AG04450 (cell line): ENCODE measurements around the gene GALNT9. TPM values are rescaled to one million over a fixed set of nuclear protein-coding genes. Genes with fewer than 3 reads are reported as not detected.

Source experiments
- CTCF ChIA-PET: fragments of 300-600, 350-600 bp; formaldehyde crosslinking; extraction: SDS; loops from one replicate; lab custom pipeline; 2022; ENCODE audit warnings: antibody characterized with exemption, inconsistent platforms; lab: Charles Lee
- POLR2A ChIA-PET: fragments of 350-600 bp; formaldehyde crosslinking; extraction: SDS; loops from one replicate; lab custom pipeline; 2021; ENCODE audit warnings: antibody characterized with exemption, inconsistent platforms; lab: Yijun Ruan, JAX
- DNase-seq: peaks from one replicate; pipeline ENCODE4 v3.0.0-alpha.2; 2011; ENCODE audit warnings: low read depth, low spot score
- H3K27ac ChIP-seq: one replicate; pipeline ENCODE4 v1.5.1; 2012; ENCODE audit warnings: low read depth, low read length, control low read depth
- H3K27me3 ChIP-seq: one replicate; pipeline ENCODE4 v1.6.0; 2012; ENCODE audit warnings: low read length; ENCODE audit not compliant: control insufficient read depth, insufficient read depth
- H3K4me3 ChIP-seq: 2 replicates; pipeline ENCODE4 v1.5.1; 2011; ENCODE audit warnings: mild to moderate bottlenecking, low read depth, low read length, control low read depth
- H3K9me3 ChIP-seq: 2 replicates; pipeline ENCODE4 v1.5.1; 2012; ENCODE audit warnings: low read length; ENCODE audit not compliant: control insufficient read depth, insufficient read depth
- polyA plus RNA-seq: library from polyadenylated mRNA; depleted of rRNA; stranded (reverse); fragments of >200 nt; gene quantifications from 2 replicates; pipeline ENCODE4 v1.2.3, GENCODE V29; 2011
- TF ChIP-seq, protein P1 (sequence below): IDR thresholded peaks from 2 replicates; pipeline ENCODE4 v1.5.1; 2011; ENCODE audit warnings: low read depth, low read length, control low read depth, inconsistent platforms

The GALNT9 gene
- polyA plus RNA-seq, 1 experiment, result not detected

DNA sequence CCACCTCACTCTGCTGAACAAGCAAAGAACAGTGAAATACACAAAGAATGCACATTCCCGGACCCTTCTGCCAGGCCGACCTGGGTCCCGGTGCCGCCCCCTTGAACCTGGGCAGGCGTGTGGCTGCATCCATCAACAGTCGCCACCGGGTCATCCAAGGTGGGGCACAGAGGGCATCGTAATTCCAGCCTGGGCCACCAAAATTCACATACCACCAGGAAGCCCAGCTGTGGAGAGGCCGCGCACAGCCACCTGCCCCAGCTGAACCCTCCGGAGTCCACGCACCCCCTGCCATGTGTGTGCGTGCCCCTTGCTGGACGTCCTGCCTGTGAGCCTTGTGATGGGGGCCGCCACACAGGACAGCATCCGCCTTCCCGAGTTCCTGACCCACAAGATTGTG, 99.5 kb downstream of the GALNT9 start:
- DNase-seq, result no peak
- peaks cover 54% of the 10 kb centered on the region for H3K9me3 ChIP-seq
- TF ChIP-seq, protein P1, sequence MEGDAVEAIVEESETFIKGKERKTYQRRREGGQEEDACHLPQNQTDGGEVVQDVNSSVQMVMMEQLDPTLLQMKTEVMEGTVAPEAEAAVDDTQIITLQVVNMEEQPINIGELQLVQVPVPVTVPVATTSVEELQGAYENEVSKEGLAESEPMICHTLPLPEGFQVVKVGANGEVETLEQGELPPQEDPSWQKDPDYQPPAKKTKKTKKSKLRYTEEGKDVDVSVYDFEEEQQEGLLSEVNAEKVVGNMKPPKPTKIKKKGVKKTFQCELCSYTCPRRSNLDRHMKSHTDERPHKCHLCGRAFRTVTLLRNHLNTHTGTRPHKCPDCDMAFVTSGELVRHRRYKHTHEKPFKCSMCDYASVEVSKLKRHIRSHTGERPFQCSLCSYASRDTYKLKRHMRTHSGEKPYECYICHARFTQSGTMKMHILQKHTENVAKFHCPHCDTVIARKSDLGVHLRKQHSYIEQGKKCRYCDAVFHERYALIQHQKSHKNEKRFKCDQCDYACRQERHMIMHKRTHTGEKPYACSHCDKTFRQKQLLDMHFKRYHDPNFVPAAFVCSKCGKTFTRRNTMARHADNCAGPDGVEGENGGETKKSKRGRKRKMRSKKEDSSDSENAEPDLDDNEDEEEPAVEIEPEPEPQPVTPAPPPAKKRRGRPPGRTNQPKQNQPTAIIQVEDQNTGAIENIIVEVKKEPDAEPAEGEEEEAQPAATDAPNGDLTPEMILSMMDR, result no peak
- ChIA-PET CTCF (no interaction called here), POLR2A (no interaction called here)
- no peak overlapping the region for H3K4me3 ChIP-seq
- no peaks in the 10 kb centered on the region for H3K27me3 ChIP-seq
- no peak overlapping the region for H3K27ac ChIP-seq

DNA sequence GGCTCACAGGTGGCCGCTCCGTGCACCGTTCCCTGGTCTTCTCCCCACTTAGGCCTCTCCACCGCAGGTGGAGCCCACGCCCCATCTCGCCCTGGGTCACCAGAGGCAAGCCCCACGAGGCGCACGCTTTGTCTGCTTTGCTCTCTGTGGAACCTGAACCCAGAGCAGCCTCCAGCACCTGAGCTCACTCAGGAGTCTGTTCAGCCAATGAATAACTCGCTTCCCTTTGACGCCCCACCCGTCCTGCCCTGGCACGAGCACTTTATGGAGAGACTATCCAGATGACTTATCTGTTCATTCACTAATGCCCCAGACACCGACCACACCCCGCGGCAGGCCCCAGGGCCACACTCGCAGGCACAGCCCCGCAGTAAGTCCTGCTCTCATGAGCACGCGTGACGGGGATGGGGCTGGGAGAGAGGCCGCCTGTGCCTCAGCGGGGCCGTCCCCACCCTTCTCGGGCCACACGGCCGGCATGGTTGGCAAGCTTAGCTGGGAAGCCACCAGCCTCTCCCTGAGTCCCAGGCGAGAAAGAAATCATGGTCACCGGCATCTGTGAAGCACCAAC, 100.1 kb downstream of the GALNT9 start:
- CTCF ChIA-PET, result no interaction called here

DNA sequence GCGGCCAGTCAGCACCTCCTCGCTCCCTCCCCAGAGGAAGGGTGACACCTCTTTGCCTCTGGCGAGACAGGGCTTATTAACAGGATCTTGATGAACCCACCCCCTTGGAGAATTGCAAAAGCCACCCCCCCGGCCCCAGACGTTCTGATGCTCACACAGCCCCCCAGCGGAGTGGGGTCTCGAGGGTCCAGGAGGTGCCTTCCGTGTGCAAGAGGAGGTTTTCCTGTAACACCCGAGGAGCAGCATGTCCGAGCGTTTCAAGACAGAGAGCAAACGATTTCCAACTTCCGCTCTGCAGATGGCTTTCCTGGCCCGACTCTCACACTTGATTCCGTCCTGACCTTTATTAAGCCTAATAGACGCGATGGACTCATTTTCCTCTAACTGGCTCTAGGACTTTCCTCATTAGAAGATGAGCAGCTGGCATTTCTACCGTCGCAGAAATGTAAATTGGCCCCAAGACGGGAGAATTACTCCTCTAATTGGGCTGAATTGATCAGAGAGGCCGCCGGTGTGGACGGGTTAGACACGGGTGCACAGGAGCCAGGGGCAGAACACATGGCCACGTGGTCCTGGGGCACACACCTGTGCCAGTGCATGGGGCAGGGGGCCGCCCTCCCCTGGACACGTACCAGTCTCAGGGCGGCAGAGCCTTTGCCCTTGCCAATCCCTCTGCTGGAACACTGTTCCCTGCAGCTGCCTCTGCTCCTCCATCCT, 100.8 kb downstream of the GALNT9 start:
- TF ChIP-seq, protein P1, result no peak
- no peak overlapping the region for H3K27ac ChIP-seq
- CTCF ChIA-PET, result no interaction called here
- no peaks in the 10 kb centered on the region for H3K27me3 ChIP-seq
- POLR2A ChIA-PET, result no interaction called here
- peaks cover 54% of the 10 kb centered on the region for H3K9me3 ChIP-seq
- no peak for DNase-seq
- no peak overlapping the region for H3K4me3 ChIP-seq

More for the DNA sequence above, 100.1 kb downstream of the GALNT9 start:
- no peak overlapping the region for H3K27ac ChIP-seq
- POLR2A ChIA-PET, result no interaction called here
- DNase-seq, result no peak
- TF ChIP-seq, protein P1, result no peak
- peaks cover 54% of the 10 kb centered on the region for H3K9me3 ChIP-seq
- no peaks in the 10 kb centered on the region for H3K27me3 ChIP-seq
- H3K4me3 ChIP-seq, result no peak overlapping the region

DNA sequence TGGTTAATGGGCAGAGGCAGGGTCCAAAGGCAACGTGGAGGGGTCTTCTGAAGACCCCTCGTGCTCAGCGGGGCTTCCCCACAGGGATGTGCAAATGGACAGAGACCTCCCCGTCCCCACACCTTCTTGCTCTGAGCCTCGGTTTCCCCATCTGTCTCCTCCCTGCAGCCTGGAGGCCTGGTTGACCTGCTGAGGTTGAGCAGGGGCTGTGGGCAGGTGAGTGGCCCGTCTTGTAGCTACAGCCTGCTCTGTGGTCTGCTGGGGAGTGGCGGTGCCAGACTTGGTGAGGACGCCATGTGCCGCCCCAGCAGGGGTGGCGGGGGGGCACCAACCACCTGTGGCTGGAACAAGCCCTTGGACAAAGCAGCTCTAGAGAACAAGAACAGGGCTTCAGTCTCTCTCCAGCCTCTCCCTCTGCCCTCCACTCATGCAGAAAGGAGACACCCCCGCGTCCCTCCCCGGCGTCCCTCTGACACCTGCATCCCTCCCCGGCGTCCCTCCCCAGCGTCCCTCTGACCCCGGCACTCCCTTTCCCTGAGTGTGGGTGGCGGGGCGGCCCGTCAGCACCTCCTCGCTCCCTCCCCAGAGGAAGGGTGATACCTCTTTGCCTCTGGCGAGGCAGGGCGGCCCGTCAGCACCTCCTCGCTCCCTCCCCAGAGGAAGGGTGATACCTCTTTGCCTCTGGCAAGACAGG, 101.5 kb downstream of the GALNT9 start:
- no peak overlapping the region for H3K27ac ChIP-seq
- H3K4me3 ChIP-seq, result no peak overlapping the region
- H3K9me3 ChIP-seq, result peaks cover 54% of the 10 kb centered on the region
- TF ChIP-seq, protein P1, result no peak
- no peak for DNase-seq
- no peaks in the 10 kb centered on the region for H3K27me3 ChIP-seq
- ChIA-PET POLR2A (no interaction called here), CTCF (no interaction called here)

DNA sequence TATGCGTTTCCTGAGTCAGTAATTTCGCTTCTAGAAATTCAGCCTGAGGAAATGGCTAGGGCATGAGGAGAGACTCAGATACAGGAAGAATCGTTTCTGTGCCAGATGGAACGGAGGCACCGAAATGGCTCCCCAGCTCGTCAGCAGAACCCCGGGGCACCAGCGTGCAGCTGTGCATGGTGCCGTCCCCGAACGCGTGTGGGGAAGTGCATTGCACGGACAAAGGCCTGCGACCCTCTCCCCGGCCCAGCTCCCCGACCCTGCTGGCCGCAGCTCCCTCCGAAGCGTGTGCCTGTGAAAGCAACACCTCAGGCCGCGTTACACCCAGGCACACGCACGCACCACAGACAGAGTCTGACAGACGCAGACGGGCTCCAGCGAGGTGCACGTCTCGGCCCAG, 102.3 kb downstream of the GALNT9 start:
- H3K9me3 ChIP-seq, result peaks cover 54% of the 10 kb centered on the region
- TF ChIP-seq, protein P1, result no peak
- POLR2A ChIA-PET, result no interaction called here
- no peak overlapping the region for H3K4me3 ChIP-seq
- no peak for DNase-seq
- H3K27ac ChIP-seq, result no peak overlapping the region
- H3K27me3 ChIP-seq, result no peaks in the 10 kb centered on the region
- CTCF ChIA-PET, result no interaction called here
